Activated CD8-positive, alpha-beta memory T cell treated with anti-CD3 and anti-CD28 coated beads for 48 hours (primary cell): ENCODE results near the gene HTD2.

Experiments used
- DNase-seq, 3 experiments: peaks; one replicate each; pipeline ENCODE4 v3.0.0-alpha.2; 2020; ENCODE audit warnings: low read depth in 2 of 3, low spot score in 2 of 3

The HTD2 gene

DNA sequence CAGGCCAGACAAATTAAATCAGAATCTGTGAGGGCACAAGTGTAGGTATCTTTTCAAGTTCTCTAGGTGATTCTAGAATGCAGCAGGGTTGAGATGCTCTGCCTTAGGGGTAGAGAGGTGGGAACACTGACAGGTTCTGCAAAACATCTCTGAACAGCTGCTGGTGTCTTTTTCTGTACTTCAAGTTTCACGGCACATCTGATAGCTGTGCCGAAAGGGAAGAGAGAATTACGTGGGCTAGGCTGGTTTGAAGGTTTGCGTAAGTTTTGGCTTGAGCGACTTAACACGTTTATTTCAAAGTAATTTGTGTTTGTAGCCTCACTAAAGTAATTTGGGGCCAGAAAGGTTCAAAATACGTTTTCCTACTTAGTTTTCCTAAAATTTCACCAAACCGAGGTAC is 48.9 kb downstream of the HTD2 start:
- no peak for DNase-seq

DNA sequence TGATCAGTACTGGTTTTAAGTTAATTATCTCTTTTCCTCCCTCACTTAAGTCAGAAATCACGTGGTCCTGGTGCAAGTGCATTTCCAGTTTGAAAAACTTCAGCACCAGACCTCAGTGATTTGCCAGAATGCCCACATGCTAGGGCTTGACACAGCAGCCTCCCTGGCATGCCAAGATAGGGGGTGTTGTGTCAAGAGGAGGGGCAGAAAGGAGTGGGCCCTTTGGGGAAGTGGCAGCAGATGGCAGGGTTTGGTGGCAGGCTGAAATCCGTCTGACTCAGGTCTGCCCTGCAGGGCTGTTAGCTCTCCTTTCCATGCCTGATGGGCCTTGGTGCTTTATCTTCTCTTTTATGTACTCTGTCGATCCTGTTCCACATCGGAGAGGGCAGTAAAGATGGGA is 49.7 kb downstream of the HTD2 start:
- no peak for DNase-seq

DNA sequence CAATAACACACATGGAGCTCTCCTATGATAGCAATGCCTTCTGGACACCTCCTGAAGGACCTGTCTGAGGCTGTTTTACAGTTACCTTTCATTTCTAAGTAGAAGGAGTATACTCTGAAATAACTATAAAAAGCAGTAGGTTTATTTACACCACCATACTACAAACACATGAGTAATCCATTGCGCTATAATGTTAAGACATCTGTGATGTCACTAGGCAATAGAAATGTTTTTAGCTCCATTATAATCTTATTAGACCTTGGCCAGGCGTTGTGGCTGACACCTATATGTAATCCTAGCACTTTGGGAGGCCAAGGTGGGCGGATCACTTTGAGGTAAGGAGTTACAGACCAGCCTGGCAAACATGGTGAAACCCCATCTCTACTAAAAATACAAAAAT is 51.1 kb downstream of the HTD2 start:
- DNase-seq, result no peak

GRCh38 chr3:58358092-58358491 is 51.8 kb downstream of the HTD2 start:
- no peak for DNase-seq

GRCh38 chr3:58358808-58359207 is 52.5 kb downstream of the HTD2 start:
- no peak for DNase-seq

DNA sequence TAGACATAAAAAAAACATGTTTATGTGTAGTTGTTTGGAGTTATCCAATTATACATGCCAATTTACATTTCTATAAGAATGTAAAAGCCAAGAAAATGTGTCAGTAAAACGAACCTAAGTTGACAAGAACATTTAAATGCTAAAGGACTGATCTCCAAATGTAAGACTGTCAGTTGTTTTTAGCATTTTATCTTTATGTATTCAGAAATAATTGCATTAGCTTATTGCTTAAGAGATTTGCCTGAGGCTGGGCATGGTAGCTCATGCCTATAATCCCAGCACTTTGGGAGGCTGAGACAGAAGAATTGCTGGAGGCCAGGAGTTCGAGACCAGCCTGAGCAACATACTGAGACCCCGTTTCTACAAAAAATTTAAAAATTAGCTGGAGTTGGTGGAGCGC is 53.3 kb downstream of the HTD2 start:
- DNase-seq, result no peak

DNA sequence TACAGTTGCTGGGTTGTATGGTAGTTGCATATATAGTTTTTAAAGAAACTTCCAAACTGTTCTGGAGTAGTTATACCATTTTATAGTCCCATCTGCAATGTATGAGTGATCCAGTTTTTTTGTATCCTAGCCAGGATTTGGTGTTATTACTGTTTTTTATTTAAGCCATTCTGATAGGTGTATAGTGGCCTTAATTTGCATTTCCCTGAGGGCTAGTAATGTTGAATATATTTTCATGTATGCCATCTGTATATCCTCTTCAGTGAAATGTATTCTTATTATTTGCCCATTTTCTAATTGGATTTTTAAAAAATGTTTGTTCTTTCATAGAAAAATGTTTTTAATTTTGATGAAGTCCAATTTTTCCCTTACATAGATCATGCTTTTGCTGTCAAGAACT is 55.5 kb downstream of the HTD2 start:
- DNase-seq, result no peak

- no peak for DNase-seq
Observed at GRCh38 chr3:58366699-58367098, 60.4 kb downstream of the HTD2 start.

DNA sequence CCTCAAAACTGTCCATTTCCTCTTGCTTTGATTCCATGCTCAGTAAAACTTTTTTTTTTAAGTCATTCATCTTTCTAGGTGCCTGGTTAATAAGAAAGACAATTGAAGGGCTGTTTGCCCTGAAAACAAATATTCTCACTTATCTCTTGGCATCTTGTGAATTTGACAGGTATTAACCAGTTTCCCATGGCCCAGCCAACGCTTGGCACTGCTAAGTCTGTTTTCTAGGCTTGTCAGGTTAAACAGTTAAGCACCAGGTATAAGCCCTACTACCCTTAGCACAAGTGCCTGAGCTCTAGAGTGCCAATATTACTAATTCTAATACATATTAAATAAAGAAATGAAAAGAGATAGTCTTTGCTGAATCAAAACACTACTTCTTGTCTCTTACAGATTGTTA is 62.7 kb downstream of the HTD2 start:
- no peak for DNase-seq
